T-helper 9 cell (primary cell): ENCODE results near the gene RDH8.

Source experiments
- DNase-seq: peaks from one replicate; pipeline ENCODE4 v3.0.0-alpha.2; 2020

The RDH8 gene

GRCh38 chr19:10043286-10043927 is 30.1 kb downstream of the RDH8 start:
- no peak for DNase-seq

DNA sequence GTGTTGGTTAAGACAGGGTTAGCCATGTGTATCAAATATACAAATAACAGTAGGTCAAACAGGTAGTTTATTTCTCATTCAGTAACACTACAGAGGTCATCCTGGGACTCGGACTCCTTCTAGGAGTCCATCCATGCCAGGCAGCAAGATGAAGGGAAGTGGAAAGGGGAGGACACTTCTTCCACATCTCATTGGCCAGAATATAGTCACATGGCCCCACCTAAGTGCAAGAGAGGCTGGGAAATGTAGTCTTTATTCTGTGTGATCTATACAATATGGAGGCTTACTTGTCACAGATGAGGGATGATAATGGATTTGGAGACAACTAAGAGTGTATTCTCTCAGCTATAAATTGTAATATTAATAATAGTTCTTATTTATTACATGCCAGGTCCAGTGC is 31.1 kb downstream of the RDH8 start:
- DNase-seq: no peak

DNA sequence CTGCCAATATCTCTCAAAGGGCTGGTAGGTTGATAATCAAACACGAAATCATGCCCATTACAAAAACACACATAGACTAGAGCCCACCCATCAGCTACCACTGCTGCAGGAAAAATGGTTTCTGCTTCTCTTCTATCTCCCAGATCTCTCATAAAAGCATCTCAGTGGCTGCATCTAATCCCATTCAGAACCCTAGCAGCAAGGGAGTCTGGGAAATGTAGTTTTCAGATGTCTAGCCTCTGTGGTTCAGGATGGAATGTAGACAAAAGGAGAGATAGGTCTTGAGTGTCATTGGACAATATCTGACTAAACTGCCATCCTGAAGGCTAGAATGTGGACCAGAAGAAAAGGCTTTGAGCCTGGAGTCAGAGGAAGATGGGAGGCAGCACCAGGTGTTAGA is 32.1 kb downstream of the RDH8 start:
- DNase-seq: no peak

DNA sequence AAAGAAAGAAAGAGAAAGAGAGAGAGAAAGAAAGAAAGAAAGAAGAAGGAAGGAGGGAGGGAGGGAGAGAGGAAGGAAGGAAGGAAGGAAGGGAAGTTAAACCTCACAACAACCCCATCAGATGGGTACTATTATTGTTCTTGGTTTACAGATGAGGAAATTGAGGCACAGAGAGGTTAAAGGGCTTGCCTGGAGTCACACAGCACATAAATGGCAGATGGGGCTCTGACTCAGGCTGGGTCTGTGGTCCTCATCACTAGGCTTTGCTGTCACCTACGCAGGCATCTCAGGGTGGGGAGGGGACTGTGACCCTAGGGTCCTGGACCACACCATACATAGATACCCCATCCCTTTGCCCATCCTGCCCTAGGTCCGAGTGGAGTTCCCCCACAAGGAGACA is 36.3 kb downstream of the RDH8 start:
- DNase-seq: no peak

DNA sequence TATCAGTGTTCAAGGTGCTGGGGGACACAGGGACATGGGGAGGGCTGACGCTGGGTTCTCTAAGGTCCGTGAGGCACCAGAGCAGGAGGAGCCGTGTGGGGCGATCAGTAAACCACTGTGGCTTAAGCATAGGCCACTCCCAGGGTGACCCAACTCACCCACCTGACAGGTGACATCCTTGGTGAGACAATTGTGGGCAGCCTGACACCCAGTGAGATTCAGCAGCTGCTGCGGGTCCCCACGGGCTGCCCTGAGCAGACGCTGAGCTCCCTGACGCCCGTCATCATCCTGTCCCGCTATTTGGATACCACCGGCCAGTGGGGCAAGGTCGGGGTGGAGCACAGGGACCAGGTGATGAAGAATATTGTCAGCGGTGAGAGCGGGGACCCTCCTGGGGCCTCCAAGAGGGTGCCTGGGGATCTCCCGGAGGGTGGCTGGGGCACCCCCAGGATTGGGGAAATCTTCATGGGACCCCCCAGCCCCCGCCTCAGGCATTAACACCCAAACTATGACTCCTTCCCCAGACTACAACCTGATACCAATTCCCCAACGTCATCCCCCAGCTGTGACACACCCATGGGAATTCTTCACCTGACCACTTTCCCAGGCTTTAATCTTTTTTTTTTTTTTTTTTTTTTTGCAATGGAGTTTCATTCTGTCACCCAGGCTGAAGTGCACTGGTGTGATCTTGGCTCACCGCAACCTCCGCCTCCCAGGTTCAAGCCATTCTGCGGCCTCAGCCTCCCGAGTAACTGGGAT is 39.5 kb downstream of the RDH8 start:
- DNase-seq: no peak

GRCh38 chr19:10061717-10062310 is 48.5 kb downstream of the RDH8 start:
- no peak for DNase-seq

DNA sequence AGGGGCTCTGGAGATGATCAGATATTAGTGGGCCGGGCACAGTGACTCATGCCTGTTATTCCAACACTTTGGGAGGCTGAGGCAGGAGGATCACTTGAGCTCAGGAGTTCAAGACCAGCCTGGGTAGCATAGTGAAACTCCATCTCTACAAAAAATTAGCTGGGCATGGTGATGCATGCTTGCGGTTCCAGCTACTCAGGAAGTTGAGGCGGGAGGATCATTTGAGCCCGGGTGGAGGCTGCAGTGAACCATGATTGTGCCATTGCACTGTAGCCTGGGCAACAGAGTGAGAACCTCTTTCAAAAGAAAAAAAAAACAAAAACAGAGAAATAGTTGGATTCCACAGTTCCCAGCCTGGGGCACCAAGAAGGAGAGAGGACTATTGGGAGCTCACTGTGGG is 54.9 kb downstream of the RDH8 start:
- no peak for DNase-seq

- DNase-seq: no peak
These were observed 55.8 kb downstream of the RDH8 start for GRCh38 chr19:10069046-10069445.

DNA sequence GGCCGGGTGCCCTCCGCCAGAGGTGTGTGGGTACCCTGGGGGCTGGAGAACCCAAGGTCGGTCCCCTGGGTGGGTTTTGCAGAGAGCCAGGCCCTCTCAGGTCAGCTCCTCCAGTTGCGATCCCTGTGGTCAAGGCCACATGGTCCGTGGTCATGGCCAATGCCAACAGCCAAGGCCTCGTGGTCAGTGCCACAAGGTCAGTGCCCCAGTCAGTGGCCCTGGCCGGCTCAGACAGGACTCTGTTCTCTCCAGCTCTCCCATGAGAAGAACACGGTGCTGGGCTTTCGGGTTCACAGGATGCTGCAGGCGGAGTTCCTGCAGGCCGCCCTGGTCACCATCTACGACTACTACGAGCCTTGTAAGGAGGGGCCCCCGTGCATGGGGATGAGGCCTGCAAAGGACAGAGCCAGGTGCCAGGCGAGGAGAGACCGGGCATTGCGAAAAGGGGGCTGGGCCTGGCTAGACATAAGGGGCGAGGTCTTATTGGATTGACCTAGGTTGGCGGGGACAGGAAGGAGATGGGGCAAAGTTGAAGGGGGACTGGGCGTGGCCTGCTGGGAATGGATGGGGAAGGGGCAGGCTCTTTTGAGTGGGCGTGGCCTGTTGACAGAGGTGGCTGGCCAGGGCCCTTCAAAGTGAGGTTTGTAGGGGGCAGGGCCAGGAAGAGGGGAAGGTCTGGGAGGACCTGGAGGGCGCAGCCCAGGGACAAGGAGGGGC is 57.6 kb downstream of the RDH8 start:
- DNase-seq: no peak
